CD4-positive, alpha-beta T cell (primary cell): ENCODE measurements around the gene IGFBP1. TPM values are rescaled to one million over a fixed set of nuclear protein-coding genes. Genes with fewer than 3 reads are reported as not detected.

Source experiments
- ATAC-seq: fragments of 200-7000 bp; cut with Tn5 transposase; one replicate; pipeline ENCODE4 v1.10.0; 2022; ENCODE audit warnings: mild to moderate bottlenecking; ENCODE audit not compliant: poor library complexity
- CTCF ChIA-PET: fragments of 350-600 bp; sonication (Branson Sonifier 250); formaldehyde crosslinking; loops from one replicate; lab custom pipeline; 2021; ENCODE audit warnings: antibody characterized with exemption, inconsistent platforms; lab: Charles Lee
- POLR2A ChIA-PET: fragments of 350-600 bp; sonication (Branson Sonifier 250); formaldehyde crosslinking; loops from one replicate; lab custom pipeline; 2021; ENCODE audit warnings: antibody characterized with exemption, inconsistent platforms; lab: Charles Lee
- DNase-seq, 14 experiments: peaks; one replicate each; pipeline ENCODE4 v3.0.0-alpha.2; 2013 to 2020; ENCODE audit warnings: mixed read lengths in 2 of 14
- H3K27ac ChIP-seq, 2 donors: one replicate each; pipeline versions ENCODE4 v1.5.1 to v1.7.0; 2013; ENCODE audit warnings: low read length in 2 of 2, low read depth in 1 of 2, mild to moderate bottlenecking in 1 of 2
- H3K27me3 ChIP-seq, 2 experiments: 1 replicate in 1 of 2; 2 replicates in 1 of 2; pipeline versions ENCODE4 v1.6.1 to v1.7.0; 2013; ENCODE audit warnings: low read length in 2 of 2, control low read depth in 1 of 2, mild to moderate bottlenecking in 1 of 2, moderate library complexity in 1 of 2; ENCODE audit not compliant: insufficient read depth in 2 of 2, control insufficient read depth in 1 of 2
- H3K36me3 ChIP-seq: one replicate; pipeline ENCODE4 v1.6.1; 2013; ENCODE audit warnings: low read length, control low read depth; ENCODE audit not compliant: insufficient read depth
- H3K4me1 ChIP-seq: one replicate; pipeline ENCODE4 v1.6.1; 2013; ENCODE audit warnings: low read length, control low read depth; ENCODE audit not compliant: insufficient read depth
- H3K4me3 ChIP-seq: one replicate; pipeline ENCODE4 v1.5.1; 2013; ENCODE audit warnings: mild to moderate bottlenecking, low read length, moderate library complexity
- H3K9me3 ChIP-seq, 2 experiments: 1 replicate in 1 of 2; 2 replicates in 1 of 2; pipeline versions ENCODE4 v1.6.1 to v1.7.0; 2013; ENCODE audit warnings: low read length in 2 of 2, mild to moderate bottlenecking in 2 of 2, control low read depth in 1 of 2, moderate library complexity in 1 of 2; ENCODE audit not compliant: control insufficient read depth in 1 of 2, insufficient read depth in 1 of 2
- H3K27ac Mint-ChIP-seq: one replicate; pipeline ENCODE4 v1.8.0; 2020; ENCODE audit warnings: mixed read lengths
- H3K27me3 Mint-ChIP-seq: one replicate; pipeline ENCODE4 v1.8.0; 2021; ENCODE audit warnings: mixed read lengths
- H3K36me3 Mint-ChIP-seq: one replicate; pipeline ENCODE4 v1.8.0; 2021; ENCODE audit warnings: low read depth, mixed read lengths
- H3K4me1 Mint-ChIP-seq: one replicate; pipeline ENCODE4 v1.8.0; 2021; ENCODE audit warnings: low read depth, mixed read lengths
- H3K4me3 Mint-ChIP-seq: one replicate; pipeline ENCODE4 v1.8.0; 2020; ENCODE audit warnings: mild to moderate bottlenecking, mixed read lengths
- H3K9me3 Mint-ChIP-seq: one replicate; pipeline ENCODE4 v1.8.0; 2020; ENCODE audit warnings: mixed read lengths
- CTCF ChIP-seq: fragments of 200-600 bp; IDR thresholded peaks from one replicate; pipeline ENCODE4 v1.8.0; 2022; ENCODE audit warnings: antibody characterized with exemption, mild to moderate bottlenecking
- intact Hi-C, 2 experiments: fragments of 100-400 bp; cut with DNase I in 1 of 2; cut with micrococcal nuclease in 1 of 2; formaldehyde crosslinking; loops; one replicate each; pipeline versions ENCODE4 v1.15.1 to v1.9.0; 2023 to 2025; cut with DNase I, micrococcal nuclease
- total RNA-seq, 174 experiments: library from RNA in 2 of 174; stranded (reverse) in 2 of 174; gene quantifications; one replicate each; pipeline ENCODE4 v1.2.3 and lab custom pipeline; 2021 to 2026

Gene IGFBP1
- total RNA-seq, 2 experiments from 2014 or later = not detected

DNA sequence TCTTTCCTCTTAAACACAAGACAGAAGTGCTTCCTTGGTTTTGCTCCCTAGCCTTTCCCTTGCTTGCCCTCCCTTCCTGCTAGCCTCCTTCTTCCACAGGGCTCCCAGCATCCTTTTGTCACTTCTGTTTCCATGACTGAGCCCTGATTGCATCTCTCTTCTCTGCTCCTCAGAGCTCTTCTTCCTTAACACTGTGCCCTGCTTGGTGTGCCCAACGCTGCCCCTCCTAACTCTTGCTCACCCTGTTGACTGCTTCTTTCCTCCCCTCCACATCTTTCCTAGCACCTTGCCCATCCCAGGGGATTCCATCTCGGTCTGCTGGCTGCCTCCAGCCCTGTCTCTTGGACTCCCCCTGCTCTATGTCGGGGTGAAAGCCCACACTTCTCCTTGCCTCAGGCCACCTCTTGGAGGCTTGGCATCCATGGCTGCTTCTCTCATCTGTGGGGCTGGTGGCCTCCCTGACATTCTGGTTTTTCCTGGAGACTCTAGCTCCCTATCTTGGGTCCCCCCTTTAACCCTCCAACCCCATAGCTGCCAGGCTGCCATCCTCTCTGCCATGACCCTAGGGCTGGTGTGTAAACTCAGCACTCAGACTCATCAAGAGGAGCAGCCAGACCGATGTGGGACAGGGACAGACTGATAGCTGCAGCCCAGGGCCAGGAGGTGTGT lies 5.8 kb downstream of the IGFBP1 start:
- H3K4me3 Mint-ChIP-seq = no peak overlapping the region
- H3K9me3 ChIP-seq = no peaks in the 10 kb centered on the region
- TF ChIP-seq CTCF = no peak
- no peak overlapping the region for H3K4me3 ChIP-seq
- peaks cover 85% of the 10 kb centered on the region for H3K27me3 Mint-ChIP-seq
- H3K27ac ChIP-seq = no peak overlapping the region
- CTCF ChIA-PET = no interaction called here
- H3K4me1 ChIP-seq = no peaks in the 10 kb centered on the region
- H3K27me3 ChIP-seq = peaks cover 21 to 33% of the 10 kb centered on the region in 2 experiments
- POLR2A ChIA-PET = no interaction called here
- no peak for DNase-seq
- no peak overlapping the region for H3K27ac Mint-ChIP-seq
- H3K4me1 Mint-ChIP-seq = no peaks in the 10 kb centered on the region
- H3K36me3 Mint-ChIP-seq = no peaks in the 10 kb centered on the region
- ATAC-seq = no peak
- no peaks in the 10 kb centered on the region for H3K36me3 ChIP-seq
- H3K9me3 Mint-ChIP-seq = no peaks in the 10 kb centered on the region
- intact Hi-C loops = no loop called here

DNA sequence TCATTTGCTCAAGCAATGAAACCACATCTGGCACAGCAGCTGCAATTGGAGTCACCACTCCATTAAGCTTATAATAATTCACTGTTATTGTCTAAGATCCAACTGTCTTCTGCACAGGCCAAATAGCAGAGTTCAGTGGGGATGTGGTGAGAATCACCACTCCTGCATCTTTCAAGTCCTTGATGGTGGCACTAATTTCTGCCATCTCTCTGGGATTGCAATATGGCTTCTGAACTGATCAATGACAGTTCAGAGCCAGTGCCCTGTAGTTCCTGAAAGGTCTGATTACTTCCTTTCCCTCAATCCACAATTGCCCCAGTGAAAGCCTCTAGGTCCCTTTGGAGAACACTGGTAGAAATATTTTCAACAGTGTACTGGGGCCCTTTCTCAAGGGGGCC lies 6.4 kb downstream of the IGFBP1 start:
- no peaks in the 10 kb centered on the region for H3K9me3 ChIP-seq
- no peaks in the 10 kb centered on the region for H3K36me3 ChIP-seq
- intact Hi-C loops = no loop called here
- POLR2A ChIA-PET = no interaction called here
- no peaks in the 10 kb centered on the region for H3K4me1 ChIP-seq
- H3K9me3 Mint-ChIP-seq = no peaks in the 10 kb centered on the region
- H3K27me3 ChIP-seq = peaks cover 16 to 27% of the 10 kb centered on the region in 2 experiments
- DNase-seq (no peak), ATAC-seq (no peak)
- H3K27ac ChIP-seq = no peak overlapping the region
- H3K4me1 Mint-ChIP-seq = no peaks in the 10 kb centered on the region
- H3K4me3 ChIP-seq = no peak overlapping the region
- no peak overlapping the region for H3K4me3 Mint-ChIP-seq
- H3K36me3 Mint-ChIP-seq = no peaks in the 10 kb centered on the region
- no peak overlapping the region for H3K27ac Mint-ChIP-seq
- TF ChIP-seq CTCF = no peak
- CTCF ChIA-PET = no interaction called here
- peaks cover 80% of the 10 kb centered on the region for H3K27me3 Mint-ChIP-seq

- H3K9me3 ChIP-seq = no peaks in the 10 kb centered on the region
- no peak for DNase-seq
- Mint-ChIP-seq H3K27me3 (peaks cover 84% of the 10 kb centered on the region), H3K27ac (no peak overlapping the region), H3K4me1 (no peaks in the 10 kb centered on the region), H3K36me3 (no peaks in the 10 kb centered on the region), H3K9me3 (no peaks in the 10 kb centered on the region), H3K4me3 (no peak overlapping the region)
- H3K27me3 ChIP-seq = peaks cover 13 to 20% of the 10 kb centered on the region in 2 experiments
- H3K4me3 ChIP-seq = no peak overlapping the region
- H3K4me1 ChIP-seq = no peaks in the 10 kb centered on the region
- ATAC-seq = no peak
- ChIA-PET POLR2A (no interaction called here), CTCF (no interaction called here)
- no peak overlapping the region for H3K27ac ChIP-seq
- TF ChIP-seq CTCF = no peak
- intact Hi-C loops = no loop called here
- H3K36me3 ChIP-seq = no peaks in the 10 kb centered on the region
Observed at GRCh38 chr7:45897042-45897690, 8.9 kb downstream of the IGFBP1 start.
